HG02981 (cell line): Measurements from ENCODE around the gene TNPO3.

Experiments used
- ATAC-seq: cut with Tn5 transposase; IDR thresholded peaks from one replicate; pipeline ENCODE4 v1.9.1; 2021; ENCODE audit warnings: mild to moderate bottlenecking, moderate library complexity; ENCODE audit not compliant: unreplicated experiment

The TNPO3 gene

DNA sequence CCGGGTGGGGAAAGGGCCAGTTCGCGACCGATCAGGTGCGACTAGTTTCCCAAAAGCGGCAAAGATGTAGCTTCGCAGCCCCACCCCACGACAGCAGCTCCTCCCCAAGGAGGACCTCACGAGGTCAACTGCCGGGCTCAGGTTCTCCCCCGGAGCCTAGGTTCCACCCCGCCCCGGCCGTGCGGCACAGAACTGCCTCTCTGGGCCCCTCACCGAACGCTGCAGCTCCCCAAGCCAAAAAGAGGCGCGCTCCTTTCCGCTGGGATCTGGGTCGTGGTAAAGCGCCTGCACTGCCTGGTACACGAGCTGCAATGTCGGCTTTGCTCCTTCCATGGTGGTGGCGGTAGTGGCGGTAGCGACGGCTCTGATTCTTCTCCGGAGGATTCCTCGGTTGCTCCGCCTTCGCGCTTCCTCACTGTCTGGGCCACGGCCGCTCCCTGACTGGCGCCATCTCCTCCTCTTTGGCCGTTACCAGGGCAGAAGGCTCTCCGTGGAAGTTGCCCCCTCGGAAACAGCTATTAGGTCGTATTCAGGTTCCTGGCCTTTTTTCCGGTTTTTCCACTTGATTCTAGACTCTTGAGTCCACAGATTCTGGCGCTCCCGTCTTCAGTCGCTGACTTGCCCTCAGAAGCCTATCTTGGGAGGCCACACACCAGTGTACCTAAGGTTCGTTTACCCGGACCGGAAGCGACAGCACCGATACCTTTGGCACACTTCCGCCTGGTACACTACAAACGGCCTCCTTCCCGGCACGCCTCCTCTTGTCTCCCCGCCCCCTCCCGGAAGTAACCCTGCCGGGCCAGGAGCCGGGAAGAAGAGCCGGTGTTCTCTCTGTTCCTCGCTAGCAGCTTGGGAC lies at the start of gene TNPO3:
TNPO3 (minus strand) TSS at position 674 of the 856 bp plus-strand sequence; CDS start at position 333, 341 bp downstream.
- ATAC-seq, result peak; percentile 84

DNA sequence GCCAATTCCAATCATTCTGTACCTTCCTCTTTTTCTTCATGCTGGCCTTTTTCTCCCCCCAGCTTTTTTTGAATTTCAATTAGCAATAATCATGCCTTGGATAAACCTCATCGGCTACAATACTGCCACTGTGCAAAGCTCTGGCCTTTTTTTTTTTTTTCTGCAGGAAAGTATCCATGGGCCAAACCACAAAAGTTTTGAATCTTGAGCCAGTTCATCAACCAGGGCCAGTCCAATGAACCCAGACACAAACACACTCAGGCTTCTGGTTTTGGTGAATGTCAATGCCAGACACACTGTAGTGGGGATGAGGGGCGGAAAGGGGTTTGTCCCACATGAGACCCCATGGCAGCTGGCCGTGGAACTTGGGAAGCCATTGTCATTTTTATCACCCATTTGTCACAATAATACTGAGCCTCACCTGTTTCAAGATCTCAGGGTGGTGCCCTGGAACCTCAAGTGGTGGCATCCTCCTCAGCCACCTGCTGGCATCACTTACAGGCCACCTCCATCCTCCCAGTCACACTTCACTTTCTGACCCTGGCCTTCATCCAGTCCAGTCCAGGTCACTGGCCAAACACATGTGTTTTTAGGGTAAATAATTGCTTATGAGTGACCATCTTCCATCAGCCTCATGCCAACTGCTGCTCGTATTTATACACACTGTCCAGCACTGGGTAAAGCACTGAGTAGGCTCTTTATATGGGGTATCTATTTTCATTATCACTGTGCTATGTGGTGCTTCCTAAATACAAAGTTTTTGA lies 48.8 kb upstream of the TNPO3 start:
- no peak for ATAC-seq

GRCh38 chr7:129101746-129102145 lies 46.8 kb upstream of the TNPO3 start:
- ATAC-seq, result no peak

GRCh38 chr7:129100827-129101166 lies 45.9 kb upstream of the TNPO3 start:
- ATAC-seq, result no peak

- ATAC-seq, result no peak
Measured at GRCh38 chr7:129098409-129099084, 43.6 kb upstream of the TNPO3 start.

GRCh38 chr7:129095258-129095657 lies 40.3 kb upstream of the TNPO3 start:
- ATAC-seq, result peak; percentile 82

- ATAC-seq, result no peak
Measured at GRCh38 chr7:129094501-129094900, 39.6 kb upstream of the TNPO3 start.

- no peak for ATAC-seq
Measured at GRCh38 chr7:129093867-129094456, 39.1 kb upstream of the TNPO3 start.

DNA sequence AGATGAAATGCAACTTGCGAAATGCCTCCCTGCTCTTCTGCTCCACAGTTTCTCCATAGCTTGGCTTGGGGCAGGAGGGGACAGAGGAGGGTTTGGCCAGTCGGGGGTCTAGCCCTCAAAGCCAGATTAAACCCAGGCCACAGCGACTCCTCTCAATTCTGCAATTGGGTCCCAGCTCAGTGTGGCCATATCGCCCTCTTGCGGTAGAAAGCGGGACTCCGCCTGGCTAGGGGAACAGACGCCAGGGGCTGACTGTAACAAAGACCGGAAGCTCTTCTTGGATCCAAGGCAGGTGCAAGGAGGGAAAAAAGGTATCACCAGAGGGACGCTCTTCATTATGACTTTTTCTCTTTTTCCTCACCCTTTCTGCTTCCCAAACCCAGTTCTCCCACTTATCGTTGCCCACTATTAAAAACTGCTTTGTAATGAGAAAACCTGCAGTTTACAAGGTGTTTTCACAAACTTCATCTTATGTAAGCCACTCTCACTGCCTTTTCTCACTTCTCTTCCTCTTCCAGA lies 36.6 kb upstream of the TNPO3 start:
- no peak for ATAC-seq

- ATAC-seq, result no peak
Measured at GRCh38 chr7:129090300-129090907, 35.5 kb upstream of the TNPO3 start.

DNA sequence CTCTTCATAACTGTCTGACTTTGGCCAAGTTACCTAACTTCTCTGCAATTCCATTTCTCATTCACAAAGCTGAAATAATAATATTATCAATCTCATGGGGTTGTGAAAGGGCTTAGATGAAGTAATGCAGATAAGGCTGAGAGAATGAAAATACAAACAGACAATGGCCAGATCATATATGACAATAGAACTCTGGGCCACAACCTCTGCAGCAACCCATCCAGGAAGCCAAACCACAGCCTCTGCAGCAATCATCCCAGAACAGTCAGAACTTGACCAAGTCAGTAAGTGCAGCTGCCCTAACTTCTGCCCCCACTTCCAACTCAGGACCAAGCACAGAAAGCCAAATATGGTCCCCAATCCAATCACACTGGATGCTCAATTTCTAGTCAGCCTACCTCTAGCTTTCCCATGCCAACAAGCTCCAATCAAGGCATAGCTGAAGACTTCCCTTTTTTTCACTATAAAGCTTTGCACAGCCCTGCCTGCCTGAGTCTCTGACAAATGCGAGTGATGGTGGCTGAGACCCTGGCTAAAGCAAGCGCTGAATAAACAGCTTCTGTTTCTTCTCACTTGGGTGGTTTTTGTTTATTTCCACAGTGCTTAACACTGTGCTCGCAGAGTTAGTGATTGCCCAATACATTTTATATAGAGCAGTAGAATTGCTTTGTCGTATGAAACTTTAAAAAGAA lies 34.8 kb upstream of the TNPO3 start:
- ATAC-seq, result peak; percentile 71

DNA sequence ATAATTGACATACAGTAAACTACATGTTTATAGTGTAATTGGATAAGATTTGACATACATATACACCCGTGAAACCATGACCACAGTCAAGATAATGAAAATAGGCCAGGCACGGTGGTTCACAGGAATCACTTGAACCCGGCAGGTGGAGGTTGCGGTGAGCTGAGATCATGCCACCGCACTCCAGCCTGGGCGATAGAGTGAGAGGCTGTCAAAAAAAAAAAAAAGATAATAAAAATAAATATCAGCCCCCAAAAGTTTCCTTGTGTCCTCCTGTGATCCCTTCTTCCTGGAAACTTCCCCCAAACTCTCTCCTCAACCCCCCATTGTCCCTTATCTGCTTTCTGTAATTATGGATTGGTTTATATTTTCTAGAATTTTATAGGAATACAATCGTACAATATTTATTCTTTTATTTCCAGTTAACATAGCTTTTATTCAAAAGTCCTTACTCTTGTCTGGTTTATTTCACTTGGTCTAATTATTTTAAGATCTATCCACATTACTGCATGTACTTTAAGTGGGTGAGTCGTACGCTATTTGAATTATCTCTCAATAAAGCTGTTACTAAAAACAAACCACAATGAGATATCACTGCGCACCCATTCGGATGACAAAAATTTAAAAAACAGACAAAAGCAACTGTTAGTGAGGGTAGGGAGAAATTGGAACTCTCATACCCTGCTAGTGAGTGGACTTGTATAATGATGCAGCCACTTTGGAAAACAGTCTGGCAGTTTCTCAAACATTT lies 30.1 kb upstream of the TNPO3 start:
- ATAC-seq, result no peak

GRCh38 chr7:129083525-129083924 lies 28.6 kb upstream of the TNPO3 start:
- no peak for ATAC-seq

DNA sequence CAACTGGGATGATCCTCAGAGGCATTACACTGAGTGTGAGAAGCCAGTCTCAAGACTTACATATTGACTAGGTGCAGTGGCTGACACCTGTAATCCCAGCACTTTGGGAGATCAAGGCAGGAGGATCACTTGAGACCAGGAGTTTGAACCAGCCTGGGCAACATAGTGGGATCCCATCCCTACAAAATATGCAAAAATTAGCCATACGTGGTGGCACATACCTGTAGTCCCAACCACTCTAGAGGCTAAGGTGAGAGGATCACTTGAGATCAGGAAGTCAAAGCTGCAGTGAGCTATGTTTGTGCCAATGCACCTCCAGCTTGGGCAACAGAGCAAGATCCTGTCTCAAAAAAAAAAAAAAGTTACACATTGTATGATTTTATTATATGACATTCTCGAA lies 23.5 kb upstream of the TNPO3 start:
- no peak for ATAC-seq

DNA sequence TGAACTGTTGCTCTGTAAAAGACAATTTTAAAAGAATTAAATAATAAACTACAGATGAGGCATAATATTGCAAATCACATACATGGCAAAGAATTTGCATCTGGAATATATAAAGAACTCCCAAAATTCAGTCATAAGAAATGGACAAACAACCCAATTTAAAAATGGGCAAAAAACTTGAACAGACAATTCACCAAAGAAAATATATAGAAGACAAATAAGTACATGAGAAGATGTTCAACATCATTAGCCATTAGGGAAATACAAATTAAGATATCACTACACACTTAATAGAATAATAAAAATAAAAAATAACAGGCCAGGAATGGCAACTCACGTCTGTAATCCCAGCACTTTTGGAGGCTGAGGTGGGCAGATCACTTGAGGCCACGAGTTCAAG lies 22.0 kb upstream of the TNPO3 start:
- ATAC-seq, result no peak

GRCh38 chr7:129074994-129075393 lies 20.1 kb upstream of the TNPO3 start:
- no peak for ATAC-seq

DNA sequence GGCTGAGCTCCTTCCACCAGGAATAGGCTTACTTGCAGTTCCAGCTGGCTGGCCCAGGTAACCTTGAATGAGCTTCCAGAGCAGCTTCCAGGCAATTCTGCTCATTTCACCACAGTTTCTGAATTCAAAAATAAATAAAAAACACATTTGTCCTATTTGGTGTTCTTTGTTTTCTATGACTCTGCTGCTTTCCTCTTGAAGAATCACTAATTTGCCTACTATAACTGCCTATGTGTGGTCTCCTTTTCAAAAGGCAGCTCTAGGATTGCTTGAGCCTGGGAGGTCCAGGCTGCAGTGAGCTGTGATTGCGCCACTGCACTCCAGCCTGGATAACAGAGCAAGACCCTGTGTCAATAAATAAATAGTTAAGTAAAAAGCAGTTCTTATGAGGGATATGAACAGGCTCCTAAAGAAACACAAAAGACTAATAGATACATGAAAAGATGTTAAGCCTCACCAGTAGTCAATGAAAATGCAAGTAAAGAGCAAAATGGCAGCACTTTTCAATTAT lies 19.5 kb upstream of the TNPO3 start:
- ATAC-seq, result no peak

GRCh38 chr7:129073738-129074137 lies 18.8 kb upstream of the TNPO3 start:
- ATAC-seq, result no peak

- no peak for ATAC-seq
Measured at GRCh38 chr7:129073204-129073603, 18.3 kb upstream of the TNPO3 start.
